HG02943 (cell line): ENCODE measurements around the gene SEC31A.
A peak's percentile ranks its signal among the peaks of the same experiment; 100 is the strongest.
"Not testable (repeated sequence)": the region's sequence is repeated elsewhere in the genome, so short reads cannot be mapped to it uniquely, and the experiment has no call there.

Experiments used
- ATAC-seq: cut with Tn5 transposase; IDR thresholded peaks from one replicate; pipeline ENCODE4 v1.9.1; 2021; ENCODE audit warnings: mild to moderate bottlenecking, low read depth, moderate library complexity; ENCODE audit not compliant: unreplicated experiment

The SEC31A gene

DNA sequence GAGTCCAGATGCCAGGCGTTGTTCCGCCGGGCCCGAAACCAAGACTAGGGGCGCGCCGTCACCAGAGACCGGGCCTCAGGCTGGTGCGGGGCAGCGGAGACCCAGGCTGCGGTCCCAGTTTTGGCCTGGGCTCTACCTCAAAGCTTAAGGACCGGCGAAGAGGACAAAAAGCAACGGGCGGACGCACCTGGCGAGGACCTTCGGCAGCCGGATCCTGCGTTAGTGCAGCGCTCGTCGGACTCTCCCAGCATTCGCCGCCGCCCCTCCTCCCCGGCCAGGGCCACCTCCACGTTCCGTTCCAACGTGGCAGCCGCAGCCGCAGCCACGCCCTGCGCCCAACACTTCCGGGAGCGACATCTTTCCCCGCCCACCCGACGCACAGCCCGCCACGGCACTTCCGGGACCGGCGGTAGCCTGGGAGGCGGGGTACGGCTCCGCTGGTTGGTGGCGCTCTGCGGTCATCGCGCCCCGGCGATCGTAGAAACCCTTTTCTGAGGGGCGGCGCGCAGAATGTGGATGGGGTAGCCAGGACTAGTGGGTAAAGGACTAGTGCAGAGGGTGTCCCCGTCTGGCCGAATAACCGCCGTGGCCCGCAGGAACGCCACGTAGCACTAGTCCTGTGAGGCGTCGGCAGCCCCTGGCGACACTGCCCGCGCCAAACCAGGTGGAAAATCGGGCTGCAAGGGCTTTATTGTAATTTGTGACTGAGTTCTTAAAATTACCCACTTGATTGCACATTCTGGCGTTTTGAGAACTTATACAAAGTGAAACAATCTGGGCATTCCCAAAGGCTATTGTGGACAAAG, at the start of gene SEC31A:
Gene SEC31A, minus strand, starts transcription at position 253 of the 806 bp plus-strand sequence. CDS start 9,217 bp downstream, outside the sequence.
- ATAC-seq, result peak; percentile 89

DNA sequence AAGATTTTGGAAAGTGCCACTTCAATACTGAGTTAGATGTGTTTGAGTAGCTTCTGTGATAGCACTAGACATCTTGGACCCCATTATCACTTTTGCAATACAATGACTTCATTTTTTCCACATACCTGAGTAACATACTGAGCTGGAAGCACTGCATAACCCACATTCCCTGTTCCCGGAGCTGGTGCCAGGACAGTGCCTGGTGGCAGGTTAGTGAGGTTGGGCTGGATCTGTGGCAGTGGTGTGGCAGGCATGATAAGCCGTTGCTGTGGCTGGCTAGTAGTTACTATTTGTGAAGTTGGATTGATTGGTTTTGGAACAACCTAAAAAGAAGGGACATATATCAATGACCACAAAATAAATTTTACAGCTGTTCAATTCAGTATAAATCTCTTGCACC, 48.5 kb upstream of the SEC31A start:
- no peak for ATAC-seq

DNA sequence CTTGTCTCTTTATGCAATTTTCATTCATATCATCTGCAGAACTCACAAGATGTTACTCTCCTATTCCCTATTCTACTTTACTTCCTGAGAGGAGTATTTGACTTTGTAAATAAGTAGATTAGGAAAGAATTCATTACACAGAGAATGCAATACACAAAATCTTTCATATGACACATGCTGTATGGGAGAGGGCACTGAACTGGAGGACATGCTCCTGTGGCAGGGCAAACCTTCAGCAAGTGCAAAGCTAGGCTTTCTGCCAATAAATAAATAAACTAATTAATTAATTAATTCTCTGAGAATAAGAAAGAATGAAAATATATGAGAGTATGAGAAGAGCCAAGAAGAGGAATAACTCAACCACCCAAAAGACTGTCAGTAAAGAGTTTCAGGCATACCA, 43.5 kb upstream of the SEC31A start:
- ATAC-seq, result no peak

- ATAC-seq, result no peak
Measured at GRCh38 chr4:82930848-82931755, 40.1 kb upstream of the SEC31A start.

DNA sequence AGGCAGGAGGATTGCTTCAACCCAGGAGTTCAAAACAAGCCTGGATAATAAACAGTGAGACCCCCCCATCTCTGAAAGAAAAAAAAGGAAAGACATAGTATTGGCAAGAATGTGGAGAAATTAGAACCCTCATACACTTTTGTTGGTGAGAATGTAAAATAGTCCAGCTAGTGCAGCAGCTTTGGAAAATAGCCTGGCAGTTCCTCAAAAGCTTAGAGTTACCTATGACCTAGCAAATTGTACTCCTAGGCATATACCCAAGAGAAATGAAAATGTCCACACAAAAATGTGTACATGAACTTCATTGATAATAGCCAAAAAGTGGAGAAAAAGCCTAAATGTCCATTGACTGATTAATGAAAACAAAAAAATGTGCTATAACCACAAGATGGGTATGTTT, 30.8 kb upstream of the SEC31A start:
- no peak for ATAC-seq

GRCh38 chr4:82919386-82919785, 28.4 kb upstream of the SEC31A start:
- ATAC-seq, result no peak

GRCh38 chr4:82918091-82918490, 27.1 kb upstream of the SEC31A start:
- no peak for ATAC-seq

- ATAC-seq, result not testable (repeated sequence)
Measured at GRCh38 chr4:82913968-82914367, 23.0 kb upstream of the SEC31A start.

GRCh38 chr4:82913305-82913704, 22.4 kb upstream of the SEC31A start:
- ATAC-seq, result no peak

DNA sequence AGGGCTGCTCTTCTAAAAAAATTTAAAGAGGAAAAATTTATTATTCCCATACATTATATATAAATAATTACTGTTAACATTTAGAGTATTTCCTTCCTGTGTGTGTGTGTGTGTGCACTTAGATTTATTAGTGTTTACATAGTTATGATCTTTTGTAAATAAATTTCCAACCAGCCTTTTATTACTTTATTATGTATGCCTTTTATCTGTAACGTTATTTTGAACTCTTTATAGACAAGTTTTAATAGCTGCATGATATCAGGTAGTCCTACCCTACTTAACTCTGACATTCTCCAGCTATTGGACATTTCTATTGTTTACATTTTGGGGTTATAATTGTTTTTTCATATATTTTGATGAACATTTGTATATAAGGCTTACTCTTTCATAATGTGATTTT, 18.4 kb upstream of the SEC31A start:
- ATAC-seq, result no peak

DNA sequence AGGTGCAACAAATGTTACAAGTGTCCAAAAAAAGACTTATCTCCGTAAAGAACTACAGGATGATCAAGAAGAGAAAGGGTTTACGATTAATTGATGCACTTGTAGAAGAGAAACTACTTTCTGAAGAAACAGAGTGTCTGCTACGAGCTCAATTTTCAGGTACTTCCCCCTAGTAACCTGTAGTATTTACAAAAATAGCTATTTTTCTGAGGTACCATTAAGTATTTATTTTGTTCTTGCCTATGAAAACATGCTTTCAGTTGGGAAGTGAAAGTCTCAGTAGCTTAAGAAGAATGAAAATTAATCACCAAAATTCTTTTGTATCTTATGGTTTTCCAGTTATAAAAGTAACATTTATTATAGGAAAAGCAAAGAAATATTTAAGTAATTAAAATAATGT, 15.5 kb upstream of the SEC31A start:
- ATAC-seq, result no peak

DNA sequence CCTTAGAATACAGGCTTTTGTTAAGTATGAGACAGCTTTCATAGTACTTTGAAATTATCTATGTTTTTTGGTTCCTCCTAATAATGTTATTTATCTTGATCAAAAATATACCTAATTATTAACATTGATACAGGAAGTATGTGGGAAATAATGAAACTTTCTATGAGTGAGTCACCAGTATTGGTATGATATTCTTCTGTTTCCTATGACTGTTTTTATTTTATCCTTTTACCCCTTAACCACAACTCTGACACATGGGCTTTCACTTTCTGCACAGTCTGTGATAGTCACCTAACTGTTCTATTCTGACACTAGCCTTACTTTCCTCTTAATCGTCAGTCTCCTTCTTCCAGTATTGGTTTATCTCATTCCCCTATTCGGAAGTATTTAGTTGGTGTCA, 14.3 kb upstream of the SEC31A start:
- ATAC-seq, result peak; percentile 44

- no peak for ATAC-seq
Measured at GRCh38 chr4:82903737-82904136, 12.8 kb upstream of the SEC31A start.

DNA sequence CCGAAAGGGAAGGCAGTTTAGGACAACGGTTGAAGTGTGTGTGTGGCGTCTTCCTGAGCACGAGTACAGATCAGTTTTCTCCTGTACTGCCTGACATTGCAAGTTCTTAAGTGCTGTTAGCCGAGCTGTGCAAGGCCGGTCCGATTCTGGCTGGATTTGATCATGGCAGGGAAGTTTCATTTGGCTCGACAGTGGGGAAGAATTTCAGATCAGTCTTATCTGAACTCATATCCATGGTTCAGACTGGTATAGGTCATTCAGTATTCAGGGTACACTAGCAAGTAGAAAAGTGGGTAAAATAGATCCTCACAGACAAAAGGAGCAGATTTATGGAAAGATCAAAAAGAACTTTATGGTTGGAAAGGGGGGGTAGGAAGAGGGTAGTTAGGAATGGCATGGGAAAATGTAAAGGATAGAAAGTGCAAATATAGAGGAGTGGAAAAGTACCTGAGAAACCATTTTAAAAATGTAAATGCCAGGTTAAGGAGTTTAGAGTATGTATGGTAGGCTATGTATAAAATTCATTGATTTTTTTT, 10.3 kb upstream of the SEC31A start:
- ATAC-seq, result peak; percentile 0

DNA sequence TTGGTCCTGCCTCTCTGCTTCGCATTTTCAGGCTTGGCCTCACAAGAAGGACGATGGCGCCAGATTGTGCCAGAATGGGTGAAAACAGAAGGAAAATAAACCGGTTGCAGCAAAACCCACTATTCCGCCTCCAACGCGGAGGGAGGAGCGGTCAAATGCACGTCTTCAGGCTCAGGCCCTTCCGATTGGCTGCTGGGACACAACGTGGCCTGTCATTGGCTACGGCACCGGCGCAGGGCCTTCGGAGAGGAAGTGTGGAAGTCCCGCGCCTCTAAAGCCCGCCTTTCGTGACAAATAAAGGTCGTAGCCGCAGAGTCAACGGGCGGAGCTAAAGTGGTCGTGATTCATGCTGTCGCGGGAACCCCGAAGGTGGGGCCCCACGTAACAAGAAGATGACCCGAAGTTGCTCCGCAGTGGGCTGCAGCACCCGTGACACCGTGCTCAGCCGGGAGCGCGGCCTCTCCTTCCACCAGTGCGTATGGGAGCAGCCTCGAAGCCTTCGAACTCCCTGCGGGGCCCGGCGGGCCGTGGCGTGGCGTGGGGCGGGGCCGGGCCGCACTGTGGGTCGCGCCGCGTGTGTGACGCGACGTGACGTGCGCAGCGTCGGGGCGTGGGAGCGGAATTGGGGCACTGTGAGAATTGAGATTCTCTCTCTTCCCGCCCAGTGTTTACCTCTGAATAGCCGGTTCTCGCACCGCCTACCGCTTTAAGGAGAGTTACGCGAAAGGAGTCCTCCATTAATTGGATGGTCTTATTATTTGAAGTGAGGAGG, 9.6 kb upstream of the SEC31A start, which contains the start of gene THAP9:
Gene THAP9, plus strand, starts transcription at position 325 of the 772 bp plus-strand sequence. Its CDS starts 68 bp downstream, at position 393.
- ATAC-seq, result peak; percentile 90

GRCh38 chr4:82900066-82900410, 9.1 kb upstream of the SEC31A start:
- ATAC-seq, result peak; percentile 11

DNA sequence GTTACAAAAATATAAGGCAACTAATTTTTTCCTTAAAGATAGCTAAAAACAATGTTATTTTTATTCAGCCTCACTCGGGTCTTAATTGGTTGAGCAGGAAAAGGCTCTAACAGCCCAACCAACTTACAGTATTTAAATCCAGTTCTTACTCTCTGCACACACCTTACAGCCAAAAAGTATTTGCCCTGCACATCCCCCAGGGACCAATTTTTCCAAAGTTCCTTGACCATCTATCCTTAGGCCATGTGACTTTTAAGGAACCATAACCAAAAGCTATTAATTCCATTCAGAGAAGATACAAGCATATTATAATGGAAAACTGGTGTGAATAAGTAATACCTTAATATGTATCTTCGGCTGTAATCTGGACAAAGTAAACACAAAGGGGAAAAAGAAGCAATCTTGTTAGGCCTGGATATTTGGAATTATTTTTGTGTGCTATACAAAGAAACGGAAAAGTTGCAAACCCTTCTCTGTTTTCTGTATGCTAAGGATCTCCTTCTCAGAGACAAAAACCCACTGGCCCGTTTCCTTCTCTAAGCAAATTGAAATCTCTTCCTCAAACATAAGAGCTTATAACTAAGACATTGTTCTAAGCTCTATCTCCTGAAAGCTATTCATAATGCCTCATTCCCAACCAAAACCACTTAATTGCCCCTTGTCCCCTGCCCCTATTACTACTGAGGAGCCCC, 8.6 kb upstream of the SEC31A start:
- ATAC-seq, result no peak

DNA sequence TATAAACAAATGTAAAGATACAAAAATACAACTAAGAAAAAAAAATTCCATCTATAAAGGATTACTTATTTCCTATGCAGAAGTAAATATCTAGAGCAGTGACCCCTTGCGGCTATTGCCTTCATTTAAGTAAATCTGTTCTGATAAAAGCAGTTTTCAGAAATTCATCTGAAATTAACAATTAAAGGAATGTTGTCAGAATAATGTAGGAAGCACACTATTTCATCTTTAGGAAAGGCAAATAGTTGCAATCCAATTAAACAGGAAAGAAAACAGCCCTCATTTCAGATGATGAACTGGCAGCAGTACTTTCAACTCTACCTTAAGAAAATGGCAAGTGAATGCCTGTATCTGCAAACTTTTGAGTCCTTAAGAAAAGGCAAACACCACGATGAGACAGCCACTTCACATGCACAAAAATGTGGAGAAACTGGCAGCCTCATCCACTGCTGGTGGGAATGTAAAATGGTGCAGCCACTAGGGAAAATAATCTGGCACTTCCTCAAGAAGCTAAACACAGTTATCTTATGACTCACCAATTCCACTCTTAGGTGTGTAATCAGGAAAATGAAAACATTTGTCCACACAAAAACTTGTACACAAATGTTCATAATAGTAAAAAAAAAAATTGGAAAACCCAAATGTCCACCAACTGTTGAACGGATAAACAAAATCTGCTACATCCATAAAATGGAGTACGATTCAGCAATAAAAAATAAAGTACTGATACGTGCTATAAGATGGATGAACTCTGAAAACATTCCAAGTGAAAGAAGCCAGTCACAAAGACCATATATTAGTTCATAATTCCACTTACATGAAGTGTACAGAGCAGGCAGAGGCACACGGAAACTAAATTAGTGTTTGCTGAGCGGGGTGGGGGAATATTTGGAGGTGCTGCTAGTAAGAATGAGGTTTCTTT, 7.6 kb upstream of the SEC31A start:
- ATAC-seq, result no peak

GRCh38 chr4:82896755-82897154, 5.8 kb upstream of the SEC31A start:
- no peak for ATAC-seq
